B cell (primary cell): ENCODE data around the gene SLC2A11. TPM values are rescaled to one million over a fixed set of nuclear protein-coding genes. Genes with fewer than 3 reads are reported as not detected.
A peak's percentile ranks its signal among the peaks of the same experiment; 100 is the strongest.

Experiments used
- ATAC-seq: fragments of 200-7000 bp; cut with Tn5 transposase; one replicate; pipeline ENCODE4 v1.10.0; 2021; ENCODE audit warnings: low read depth, mild to moderate bottlenecking, moderate number of reproducible peaks, moderate library complexity
- CTCF ChIA-PET: fragments of 350-600 bp; sonication (Branson Sonifier 250); formaldehyde crosslinking; loops from one replicate; lab custom pipeline; 2021; ENCODE audit warnings: antibody characterized with exemption, inconsistent platforms; lab: Charles Lee
- POLR2A ChIA-PET: fragments of 350-600 bp; sonication (Branson Sonifier 250); formaldehyde crosslinking; loops from one replicate; lab custom pipeline; 2021; ENCODE audit warnings: antibody characterized with exemption; lab: Charles Lee
- DNase-seq: peaks from one replicate; pipeline ENCODE4 v3.0.0; 2013
- H2AFZ ChIP-seq: 2 replicates; pipeline ENCODE4 v1.6.1; 2012; ENCODE audit warnings: mild to moderate bottlenecking, low read depth, low read length; ENCODE audit not compliant: insufficient read depth, poor library complexity, severe bottlenecking
- H3K27ac ChIP-seq, 2 donors: 1 replicate in 1 of 2; 2 replicates in 1 of 2; pipeline ENCODE4 v1.5.1; 2012 to 2013; ENCODE audit warnings: low read length in 2 of 2, mild to moderate bottlenecking in 2 of 2, moderate library complexity in 1 of 2
- H3K27me3 ChIP-seq, 4 experiments: fragments of 200-600 bp in 1 of 4; sonication (generic) in 1 of 4; replicated peaks in 1 of 4; 1 replicate in 2 of 4; 2 replicates in 2 of 4; pipeline versions ENCODE4 v1.6.1 to v1.7.0; 2013 to 2016; ENCODE audit warnings: low read length in 3 of 4, mild to moderate bottlenecking in 2 of 4, mixed read lengths in 1 of 4, moderate library complexity in 1 of 4; ENCODE audit not compliant: insufficient read depth in 4 of 4, control insufficient read depth in 3 of 4; ENCODE audit errors: control extremely low read depth in 1 of 4
- H3K36me3 ChIP-seq, 2 experiments: replicated peaks in 1 of 2; 1 replicate in 1 of 2; 2 replicates in 1 of 2; pipeline versions ENCODE4 v1.6.1 to v1.7.1; 2013; ENCODE audit warnings: low read length in 1 of 2; ENCODE audit not compliant: insufficient read depth in 2 of 2, control insufficient read depth in 1 of 2; ENCODE audit errors: control extremely low read depth in 1 of 2, extremely low read depth in 1 of 2
- H3K4me1 ChIP-seq, 2 donors: fragments of 200-600 bp in 1 of 2; sonication (generic) in 1 of 2; 1 replicate in 1 of 2; 2 replicates in 1 of 2; pipeline versions ENCODE4 v1.5.1 to v1.6.1; 2013 to 2017; ENCODE audit warnings: low read length in 2 of 2; ENCODE audit not compliant: control insufficient read depth in 2 of 2, insufficient read depth in 2 of 2
- H3K4me2 ChIP-seq: replicated peaks from 2 replicates; pipeline ENCODE3; 2012; ENCODE audit warnings: mild to moderate bottlenecking, low read depth, low read length; ENCODE audit not compliant: poor library complexity, severe bottlenecking
- H3K4me3 ChIP-seq, 5 experiments: fragments of 200-600 bp in 1 of 5; sonication (generic) in 1 of 5; 1 replicate in 3 of 5; 2 replicates in 2 of 5; pipeline versions ENCODE4 v1.5.1 to v1.7.0; 2011 to 2016; ENCODE audit warnings: low read length in 4 of 5, mild to moderate bottlenecking in 4 of 5, low read depth in 2 of 5, control low read depth in 1 of 5, moderate library complexity in 1 of 5; ENCODE audit not compliant: insufficient read depth in 1 of 5; ENCODE audit errors: control extremely low read depth in 1 of 5, extremely low read depth in 1 of 5
- H3K79me2 ChIP-seq: fragments of 200-600 bp; sonication (generic); one replicate; pipeline ENCODE4 v1.6.0; 2016; ENCODE audit warnings: low read length; ENCODE audit not compliant: control insufficient read depth, insufficient read depth
- H3K9ac ChIP-seq: fragments of 200-600 bp; sonication (generic); 2 replicates; pipeline ENCODE4 v1.6.1; 2017; ENCODE audit warnings: mild to moderate bottlenecking, low read length, moderate library complexity
- H3K9me3 ChIP-seq, 3 donors: one replicate each; pipeline versions ENCODE4 v1.6.1 to v1.7.1; 2013; ENCODE audit warnings: low read length in 2 of 3; ENCODE audit not compliant: control insufficient read depth in 2 of 3, insufficient read depth in 1 of 3; ENCODE audit errors: control extremely low read depth in 1 of 3
- H4K20me1 ChIP-seq: 2 replicates; pipeline ENCODE4 v1.6.0; 2012; ENCODE audit warnings: mild to moderate bottlenecking, low read length; ENCODE audit not compliant: insufficient read depth, control insufficient read depth, poor library complexity, severe bottlenecking
- H3K27ac Mint-ChIP-seq: one replicate; pipeline ENCODE4 v1.8.0; 2021; ENCODE audit warnings: mixed read lengths
- H3K27me3 Mint-ChIP-seq: one replicate; pipeline ENCODE4 v1.8.0; 2021; ENCODE audit warnings: mixed read lengths
- H3K4me1 Mint-ChIP-seq: one replicate; pipeline ENCODE4 v1.8.0; 2021; ENCODE audit warnings: mixed read lengths
- H3K4me3 Mint-ChIP-seq: one replicate; pipeline ENCODE4 v1.8.0; 2021; ENCODE audit warnings: mixed read lengths
- H3K9me3 Mint-ChIP-seq: one replicate; pipeline ENCODE4 v1.8.0; 2022; ENCODE audit warnings: mixed read lengths; ENCODE audit not compliant: insufficient read depth
- CTCF ChIP-seq: fragments of 200-600 bp; IDR thresholded peaks from one replicate; pipeline ENCODE4 v1.8.0; 2022; ENCODE audit warnings: antibody characterized with exemption, mild to moderate bottlenecking
- EZH2 ChIP-seq: IDR thresholded peaks from 2 replicates; pipeline ENCODE4 v1.6.1; 2012; ENCODE audit warnings: borderline replicate concordance, low read depth, mild to moderate bottlenecking, moderate library complexity, low read length; ENCODE audit not compliant: insufficient read depth, poor library complexity, severe bottlenecking
- WGBS: methylation state at CpG from one replicate; pipeline ENCODE4 v1.1.5; 2013; ENCODE audit warnings: missing lambda C conversion rate; ENCODE audit not compliant: insufficient coverage; 5-methylcytosine and 5-hydroxymethylcytosine counted together
- intact Hi-C: fragments of 100-400 bp; cut with micrococcal nuclease; formaldehyde crosslinking; loops from one replicate; pipeline ENCODE4 v1.10.0; 2022
- polyA plus RNA-seq: library from polyadenylated mRNA; depleted of rRNA; stranded (reverse); fragments of >200 nt; gene quantifications from 2 replicates; pipeline ENCODE4 v1.2.3, GENCODE V29; 2012
- total RNA-seq, 2 donors: library from RNA; stranded (reverse); fragments of 120-200 nt in 1 of 2; gene quantifications; 1 replicate in 1 of 2; 2 replicates in 1 of 2; pipeline versions ENCODE4 v1.2.3 to v1.2.4, GENCODE V29; 2013 to 2022

Gene SLC2A11
- total and polyA plus RNA-seq, 2 donors (not counting 1 experiment from before 2014, with no cell fraction given): 38.6 to 54.3 TPM

DNA sequence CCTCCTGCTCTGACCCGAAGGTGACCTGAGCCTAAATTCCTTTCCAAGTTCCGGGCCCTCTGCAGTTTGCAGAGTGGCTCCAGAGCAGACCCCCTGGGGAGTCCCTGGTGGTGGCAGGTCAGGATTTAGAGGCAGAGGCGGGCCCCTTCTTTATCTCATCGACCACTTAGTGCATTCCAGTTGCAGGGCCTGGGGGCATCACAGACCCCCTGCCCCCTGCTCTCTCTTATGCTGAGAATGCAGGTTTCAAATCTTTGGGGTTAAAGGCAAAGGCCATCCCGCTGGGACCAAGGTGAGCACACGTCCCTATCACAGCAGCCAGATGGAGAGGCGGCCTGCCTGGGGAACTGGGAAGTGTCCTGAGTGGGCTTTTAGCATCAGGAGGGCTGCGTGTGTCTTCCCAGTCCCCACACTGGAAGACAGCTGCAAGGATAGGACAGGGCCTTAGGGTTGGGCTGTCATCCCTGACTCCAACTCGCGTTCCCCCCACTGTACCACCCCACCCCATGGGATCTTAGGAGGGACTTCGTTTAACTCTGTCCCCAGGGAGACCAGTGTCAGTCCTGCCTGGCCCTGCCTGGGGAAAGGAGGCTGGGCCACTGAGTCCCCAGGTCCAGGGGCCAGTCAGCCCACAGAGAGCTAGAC lies 30.2 kb upstream of the SLC2A11 start:
- Mint-ChIP-seq H3K27ac (peak overlapping the region; percentile 46), H3K4me1 (peaks cover 45% of the 10 kb centered on the region), H3K9me3 (no peaks in the 10 kb centered on the region), H3K27me3 (no peaks in the 10 kb centered on the region), H3K4me3 (no peak overlapping the region)
- Histone ChIP-seq H3K36me3 (peaks cover 2 to 86% of the 10 kb centered on the region in 2 experiments), H3K79me2 (peaks cover 74% of the 10 kb centered on the region), H2AFZ (no peak overlapping the region), H3K4me2 (no peak overlapping the region), H3K4me3 (no peak overlapping the region), H3K4me1 (peaks cover 6 to 20% of the 10 kb centered on the region in 2 donors), H3K9ac (no peak overlapping the region), H3K9me3 (no peaks in the 10 kb centered on the region), H3K27ac (no peak overlapping the region), H4K20me1 (peaks cover 75% of the 10 kb centered on the region), H3K27me3 (no peaks in the 10 kb centered on the region)
- ChIA-PET POLR2A (no interaction called here), CTCF (no interaction called here)
- 92% methylated on average over 7 of the region's 11 CpGs for WGBS
- intact Hi-C loops: no loop called here
- DNase-seq (no peak), ATAC-seq (no peak)
- TF ChIP-seq EZH2: no peak
- no peak for TF ChIP-seq CTCF
